NCI-H2227 (cell line): ENCODE data around the gene LAMA4.

Experiments used
- DNase-seq: peaks from one replicate; lab custom pipeline; 2025; ENCODE audit not compliant: unreplicated experiment; lab: John Stamatoyannopoulos, UW

Gene LAMA4

GRCh38 chr6:112253841-112254816, at the start of gene LAMA4:
Gene LAMA4, minus strand, starts transcription at chr6:112254567. Its CDS starts 417 bp downstream, at chr6:112254150.
- peak; percentile 36 for DNase-seq

- DNase-seq: no peak
Observed at GRCh38 chr6:112302142-112302705, 47.9 kb upstream of the LAMA4 start.

- DNase-seq: no peak
Observed at GRCh38 chr6:112300896-112301295, 46.5 kb upstream of the LAMA4 start.

GRCh38 chr6:112298816-112299281, 44.5 kb upstream of the LAMA4 start:
- DNase-seq: no peak

GRCh38 chr6:112298021-112298745, 43.8 kb upstream of the LAMA4 start:
- DNase-seq: no peak

- DNase-seq: no peak
Observed at GRCh38 chr6:112296694-112297093, 42.3 kb upstream of the LAMA4 start.

- DNase-seq: no peak
Observed at GRCh38 chr6:112296122-112296521, 41.8 kb upstream of the LAMA4 start.

GRCh38 chr6:112291161-112291762, 36.9 kb upstream of the LAMA4 start:
- DNase-seq: no peak

- DNase-seq: peak; percentile 16
Observed at GRCh38 chr6:112289038-112289566, 34.7 kb upstream of the LAMA4 start.

GRCh38 chr6:112288475-112288874, 34.1 kb upstream of the LAMA4 start:
- DNase-seq: no peak

- DNase-seq: no peak
Observed at GRCh38 chr6:112287577-112288225, 33.3 kb upstream of the LAMA4 start.

GRCh38 chr6:112286500-112287144, 32.3 kb upstream of the LAMA4 start:
- no peak for DNase-seq

GRCh38 chr6:112286010-112286409, 31.6 kb upstream of the LAMA4 start:
- no peak for DNase-seq

- no peak for DNase-seq
Observed at GRCh38 chr6:112284603-112285002, 30.2 kb upstream of the LAMA4 start.

GRCh38 chr6:112283621-112284020, 29.3 kb upstream of the LAMA4 start:
- no peak for DNase-seq

GRCh38 chr6:112281821-112282615, 27.7 kb upstream of the LAMA4 start:
- DNase-seq: peak; percentile 52

- no peak for DNase-seq
Observed at GRCh38 chr6:112279031-112279935, 24.9 kb upstream of the LAMA4 start.

GRCh38 chr6:112275365-112275764, 21.0 kb upstream of the LAMA4 start:
- no peak for DNase-seq
